ENCODE data around the gene ACTR5. TPM values are rescaled to one million over a fixed set of nuclear protein-coding genes. Genes with fewer than 3 reads are reported as not detected.
"Not testable (repeated sequence)": the region's sequence is repeated elsewhere in the genome, so short reads cannot be mapped to it uniquely, and the experiment has no call there.

Gene ACTR5
- total RNA-seq, 2 donors from 2014 or later = 9.6 to 13.8 TPM

- no peak for ATAC-seq
- H3K4me1 Mint-ChIP-seq (ENCODE audit: low read depth in 2 of 2) = peaks cover 59% of the 10 kb centered on the region in 2 donors
- peaks cover 9% of the 10 kb centered on the region for H3K36me3 Mint-ChIP-seq
- H3K27me3 Mint-ChIP-seq = no peaks in the 10 kb centered on the region
- peak overlapping the region; percentile 90 for H3K27ac Mint-ChIP-seq
- no peak for DNase-seq (ENCODE audit: low spot score)
- H3K9me3 Mint-ChIP-seq = no peaks in the 10 kb centered on the region
- no peak overlapping the region for H3K4me3 Mint-ChIP-seq
Observed at GRCh38 chr20:38809942-38810341, 61.7 kb downstream of the ACTR5 start.

GRCh38 chr20:38810926-38811630 lies 62.8 kb downstream of the ACTR5 start:
- Mint-ChIP-seq H3K36me3 (peaks cover 9% of the 10 kb centered on the region), H3K4me1 (ENCODE audit: low read depth in 2 of 2) (peaks cover 66 to 67% of the 10 kb centered on the region in 2 donors), H3K27me3 (no peaks in the 10 kb centered on the region), H3K4me3 (peak overlapping the region; percentile 21), H3K27ac (peak overlapping the region; percentile 90), H3K9me3 (no peaks in the 10 kb centered on the region)
- ATAC-seq = no peak
- no peak for DNase-seq (ENCODE audit: low spot score)

- DNase-seq (ENCODE audit: low spot score) (no peak), ATAC-seq (no peak)
- Mint-ChIP-seq H3K9me3 (no peaks in the 10 kb centered on the region), H3K4me3 (peak overlapping the region; percentile 21), H3K36me3 (peaks cover 10% of the 10 kb centered on the region), H3K4me1 (ENCODE audit: low read depth in 2 of 2) (peaks cover 67 to 71% of the 10 kb centered on the region in 2 donors), H3K27ac (peak overlapping the region; percentile 27 to 41), H3K27me3 (no peaks in the 10 kb centered on the region)
Observed at GRCh38 chr20:38811769-38812168, 63.5 kb downstream of the ACTR5 start.

- H3K27me3 Mint-ChIP-seq = no peaks in the 10 kb centered on the region
- ATAC-seq = no peak
- no peak overlapping the region for H3K4me3 Mint-ChIP-seq
- H3K27ac Mint-ChIP-seq = peak overlapping the region; percentile 27 to 41
- H3K36me3 Mint-ChIP-seq = peaks cover 14% of the 10 kb centered on the region
- DNase-seq (ENCODE audit: low spot score) = no peak
- H3K4me1 Mint-ChIP-seq (ENCODE audit: low read depth in 2 of 2) = peaks cover 68 to 71% of the 10 kb centered on the region in 2 donors
- H3K9me3 Mint-ChIP-seq = no peaks in the 10 kb centered on the region
Observed at GRCh38 chr20:38812182-38812581, 63.9 kb downstream of the ACTR5 start.

- DNase-seq (ENCODE audit: low spot score) (no peak), ATAC-seq (no peak)
- H3K4me1 Mint-ChIP-seq (ENCODE audit: low read depth in 2 of 2) = peaks cover 66 to 70% of the 10 kb centered on the region in 2 donors
- no peaks in the 10 kb centered on the region for H3K9me3 Mint-ChIP-seq
- peaks cover 10% of the 10 kb centered on the region for H3K36me3 Mint-ChIP-seq
- no peak overlapping the region for H3K4me3 Mint-ChIP-seq
- peak overlapping the region in 1 of 2 donors; percentile 41 for H3K27ac Mint-ChIP-seq
- H3K27me3 Mint-ChIP-seq = no peaks in the 10 kb centered on the region
Observed at GRCh38 chr20:38812709-38813573, 64.7 kb downstream of the ACTR5 start.

- not testable (repeated sequence) for ATAC-seq
Observed at GRCh38 chr20:38813574-38813962, 65.3 kb downstream of the ACTR5 start.

GRCh38 chr20:38815446-38815845 lies 67.2 kb downstream of the ACTR5 start:
- Mint-ChIP-seq H3K4me1 (ENCODE audit: low read depth in 2 of 2) (peaks cover 54 to 56% of the 10 kb centered on the region in 2 donors), H3K27me3 (no peaks in the 10 kb centered on the region), H3K9me3 (no peaks in the 10 kb centered on the region), H3K36me3 (peaks cover 10% of the 10 kb centered on the region), H3K27ac (peak overlapping the region; percentile 19 to 71), H3K4me3 (no peak overlapping the region)
- ATAC-seq = no peak
- DNase-seq (ENCODE audit: low spot score) = no peak

More at GRCh38 chr20:38813574-38813962, 65.3 kb downstream of the ACTR5 start:
- not testable (repeated sequence) for H3K4me3 Mint-ChIP-seq; H3K36me3 Mint-ChIP-seq; H3K27ac Mint-ChIP-seq; H3K9me3 Mint-ChIP-seq; H3K27me3 Mint-ChIP-seq; DNase-seq (ENCODE audit: low spot score)
- peaks cover 68 to 71% of the 10 kb centered on the region in 2 donors for H3K4me1 Mint-ChIP-seq (ENCODE audit: low read depth in 2 of 2)

GRCh38 chr20:38818113-38819065 lies 70.1 kb downstream of the ACTR5 start:
- no peaks in the 10 kb centered on the region for H3K9me3 Mint-ChIP-seq
- no peak overlapping the region for H3K27ac Mint-ChIP-seq
- ATAC-seq (no peak), DNase-seq (ENCODE audit: low spot score) (no peak)
- H3K4me1 Mint-ChIP-seq (ENCODE audit: low read depth in 2 of 2) = peaks cover 50 to 59% of the 10 kb centered on the region in 2 donors
- peaks cover 20% of the 10 kb centered on the region for H3K36me3 Mint-ChIP-seq
- H3K27me3 Mint-ChIP-seq = no peaks in the 10 kb centered on the region
- H3K4me3 Mint-ChIP-seq = no peak overlapping the region

Other genes with a start within 250 kb of the ACTR5 start
- gene ADIG, start 167.3 kb upstream of the ACTR5 start, total RNA-seq = under 1 TPM in 1 of 2 donors, not detected in 1; 0.89 TPM
- gene ARHGAP40, start 146.7 kb upstream of the ACTR5 start, total RNA-seq = not detected
- gene SLC32A1, start 24.0 kb upstream of the ACTR5 start, total RNA-seq = not detected
- 100 to 1,000 TPM in 1 of 2 donors, 10 to 100 TPM in 1; 74.6 to 119 TPM for gene PPP1R16B, start 57.2 kb downstream of the ACTR5 start, total RNA-seq
- gene FAM83D, start 178.0 kb downstream of the ACTR5 start, total RNA-seq = 10 to 100 TPM in 1 of 2 donors, 1 to 10 TPM in 1; 8.1 to 25.0 TPM
- gene DHX35, start 213.9 kb downstream of the ACTR5 start, total RNA-seq = 10 to 100 TPM in 1 of 2 donors, 1 to 10 TPM in 1; 9.9 to 17.2 TPM